Adipocyte (in vitro differentiated cells): ENCODE measurements around the gene EHBP1.
A peak's percentile ranks its signal among the peaks of the same experiment; 100 is the strongest.

ENCODE experiments used
- DNase-seq: peaks from one replicate; pipeline ENCODE4 v3.0.0-alpha.2; 2015; ENCODE audit warnings: low read depth
- H3K27me3 ChIP-seq: replicated peaks from 2 replicates; pipeline ENCODE4 v1.7.0; 2013; ENCODE audit warnings: mild to moderate bottlenecking, low read length, moderate library complexity; ENCODE audit not compliant: control insufficient read depth, insufficient read depth
- H3K36me3 ChIP-seq: 2 replicates; pipeline ENCODE4 v1.7.0; 2013; ENCODE audit warnings: low read length, mild to moderate bottlenecking, moderate library complexity; ENCODE audit not compliant: control insufficient read depth, insufficient read depth, severe bottlenecking
- H3K4me1 ChIP-seq: 2 replicates; pipeline ENCODE4 v1.7.0; 2013; ENCODE audit warnings: mild to moderate bottlenecking, low read length, moderate library complexity; ENCODE audit not compliant: control insufficient read depth, insufficient read depth
- H3K4me3 ChIP-seq: 2 replicates; pipeline ENCODE4 v1.7.0; 2013; ENCODE audit warnings: mild to moderate bottlenecking, low read length, moderate library complexity
- H3K9ac ChIP-seq: 2 replicates; pipeline ENCODE4 v1.7.0; 2013; ENCODE audit warnings: mild to moderate bottlenecking, low read length, moderate library complexity
- H3K9me3 ChIP-seq: 2 replicates; pipeline ENCODE4 v1.7.0; 2013; ENCODE audit warnings: mild to moderate bottlenecking, low read length, moderate library complexity; ENCODE audit not compliant: control insufficient read depth

The EHBP1 gene

GRCh38 chr2:62722679-62723078 is 17.2 kb downstream of the EHBP1 start:
- H3K4me1 ChIP-seq, result peaks cover 23% of the 10 kb centered on the region
- no peaks in the 10 kb centered on the region for H3K9me3 ChIP-seq
- no peak for DNase-seq
- no peak overlapping the region for H3K9ac ChIP-seq
- no peak overlapping the region for H3K4me3 ChIP-seq
- peaks cover 23% of the 10 kb centered on the region for H3K36me3 ChIP-seq
- no peaks in the 10 kb centered on the region for H3K27me3 ChIP-seq

DNA sequence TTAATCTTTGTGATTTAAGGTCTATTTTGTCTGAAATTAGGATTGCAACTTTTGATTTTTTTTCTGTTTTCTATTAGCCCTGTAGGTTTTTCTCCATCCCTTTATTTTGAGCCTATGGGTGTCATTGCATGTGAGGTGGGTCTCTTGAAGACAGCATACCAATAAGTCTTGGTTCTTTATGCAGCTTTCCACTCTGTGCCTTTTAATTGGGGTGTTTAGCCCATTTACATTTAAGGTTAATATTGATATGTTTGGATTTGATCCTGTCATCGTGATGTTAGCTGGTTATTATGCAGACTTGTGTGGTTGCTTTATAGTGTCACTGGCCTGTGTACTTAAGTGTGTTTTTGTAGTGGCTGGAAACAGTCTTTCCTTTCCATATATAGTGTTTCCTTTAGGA is 17.7 kb downstream of the EHBP1 start:
- Histone ChIP-seq H3K4me1 (peaks cover 23% of the 10 kb centered on the region), H3K36me3 (peaks cover 25% of the 10 kb centered on the region), H3K27me3 (no peaks in the 10 kb centered on the region), H3K9ac (no peak overlapping the region), H3K9me3 (no peaks in the 10 kb centered on the region), H3K4me3 (no peak overlapping the region)
- DNase-seq, result no peak

GRCh38 chr2:62724106-62724505 is 18.6 kb downstream of the EHBP1 start:
- H3K36me3 ChIP-seq, result peaks cover 26% of the 10 kb centered on the region

GRCh38 chr2:62724886-62725711 is 19.6 kb downstream of the EHBP1 start:
- no peaks in the 10 kb centered on the region for H3K27me3 ChIP-seq
- H3K36me3 ChIP-seq, result peaks cover 16% of the 10 kb centered on the region
- no peaks in the 10 kb centered on the region for H3K9me3 ChIP-seq
- no peak overlapping the region for H3K4me3 ChIP-seq
- no peak overlapping the region for H3K9ac ChIP-seq
- peaks cover 19% of the 10 kb centered on the region for H3K4me1 ChIP-seq
- DNase-seq, result no peak

More at GRCh38 chr2:62724106-62724505, 18.6 kb downstream of the EHBP1 start:
- Histone ChIP-seq H3K4me1 (peaks cover 23% of the 10 kb centered on the region), H3K27me3 (no peaks in the 10 kb centered on the region), H3K9ac (no peak overlapping the region), H3K9me3 (no peaks in the 10 kb centered on the region), H3K4me3 (no peak overlapping the region)
- DNase-seq, result peak; percentile 49

DNA sequence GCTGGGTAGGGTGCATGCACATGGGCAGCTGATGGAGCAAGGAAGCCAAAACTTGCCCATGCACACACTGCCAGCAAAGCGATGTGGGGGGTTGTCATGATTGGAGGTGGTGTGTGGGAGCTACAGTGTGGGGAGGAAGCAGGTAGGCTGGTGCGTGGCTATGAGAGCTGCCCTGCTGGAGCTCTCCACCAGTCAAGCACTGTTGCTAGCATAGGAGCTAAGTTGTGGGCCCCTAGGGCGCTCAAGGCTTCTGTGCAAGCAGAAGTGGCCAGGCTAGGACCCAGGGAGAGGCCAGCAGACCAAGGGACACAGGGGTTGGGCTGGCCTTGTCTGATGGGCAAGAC is 20.2 kb downstream of the EHBP1 start:
- H3K36me3 ChIP-seq, result peaks cover 16% of the 10 kb centered on the region
- no peak for DNase-seq
- H3K9ac ChIP-seq, result no peak overlapping the region
- H3K9me3 ChIP-seq, result no peaks in the 10 kb centered on the region
- peaks cover 19% of the 10 kb centered on the region for H3K4me1 ChIP-seq
- no peaks in the 10 kb centered on the region for H3K27me3 ChIP-seq
- no peak overlapping the region for H3K4me3 ChIP-seq

DNA sequence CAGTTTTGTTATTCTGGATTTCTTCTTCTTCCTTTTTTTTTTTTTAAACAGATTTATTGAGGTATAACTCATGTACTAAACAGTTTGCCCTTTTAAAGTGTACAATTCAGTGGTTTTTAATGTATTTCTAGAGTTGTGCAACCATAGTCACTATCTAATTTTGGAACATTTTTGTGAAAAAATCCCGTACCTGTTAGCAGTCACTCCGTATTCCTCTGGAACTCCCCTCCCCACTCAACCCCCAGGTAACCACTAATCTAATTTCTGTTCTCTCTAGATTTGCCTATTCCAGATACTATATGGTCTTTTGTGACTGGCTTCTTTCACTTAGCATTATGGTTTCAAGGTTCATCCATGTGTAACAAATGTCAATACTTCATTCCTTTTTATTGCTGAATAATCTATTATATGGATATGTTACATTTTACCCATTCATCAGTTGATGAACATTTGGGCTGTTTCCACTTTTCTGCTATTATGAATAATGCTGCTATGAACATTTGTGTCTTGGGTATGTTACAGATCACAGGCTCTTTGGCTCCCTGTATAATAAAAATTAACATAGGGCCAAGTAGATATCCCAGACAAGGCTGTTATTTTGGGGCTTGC is 21.9 kb downstream of the EHBP1 start:
- Histone ChIP-seq H3K4me3 (no peak overlapping the region), H3K27me3 (no peaks in the 10 kb centered on the region), H3K9me3 (peaks cover 7% of the 10 kb centered on the region), H3K9ac (no peak overlapping the region), H3K4me1 (peaks cover 19% of the 10 kb centered on the region), H3K36me3 (peaks cover 22% of the 10 kb centered on the region)
- DNase-seq, result no peak

DNA sequence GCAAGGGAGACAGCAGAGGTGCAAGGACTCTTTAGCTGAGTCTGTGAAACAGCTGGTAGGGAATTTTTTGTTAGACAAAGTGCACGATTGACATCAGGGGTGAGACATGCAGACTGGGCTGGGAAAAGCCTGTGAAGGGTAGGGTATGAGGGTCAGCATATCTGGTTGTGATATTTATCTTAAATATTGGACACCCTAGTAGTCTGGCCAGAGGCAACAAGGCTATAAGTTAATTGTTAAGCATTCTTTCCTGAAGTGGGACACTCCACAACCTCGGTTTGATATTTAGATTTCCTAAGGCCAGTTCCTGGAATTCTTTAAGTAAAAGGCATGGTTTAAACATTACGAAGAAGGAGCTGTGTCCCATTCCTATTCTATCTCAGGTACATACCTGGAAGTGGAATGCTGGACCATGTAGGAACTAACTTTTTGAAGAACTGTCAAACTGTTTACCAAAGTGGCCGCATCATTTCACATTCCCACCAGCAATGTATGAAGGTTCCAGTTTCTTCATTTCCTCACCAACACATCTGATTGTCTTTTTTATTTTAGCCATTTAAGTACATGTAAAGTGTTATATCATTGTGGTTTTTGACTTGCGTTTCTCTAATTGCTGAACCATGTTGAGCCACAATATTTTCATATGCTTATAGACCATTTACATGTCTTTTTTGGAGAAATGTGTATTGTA is 22.5 kb downstream of the EHBP1 start:
- no peaks in the 10 kb centered on the region for H3K27me3 ChIP-seq
- H3K4me3 ChIP-seq, result no peak overlapping the region
- H3K9ac ChIP-seq, result no peak overlapping the region
- DNase-seq, result no peak
- H3K4me1 ChIP-seq, result peaks cover 19% of the 10 kb centered on the region
- H3K9me3 ChIP-seq, result peaks cover 7% of the 10 kb centered on the region
- H3K36me3 ChIP-seq, result peaks cover 18% of the 10 kb centered on the region

- Histone ChIP-seq H3K4me1 (peaks cover 18% of the 10 kb centered on the region), H3K27me3 (no peaks in the 10 kb centered on the region), H3K9ac (no peak overlapping the region), H3K36me3 (peaks cover 12% of the 10 kb centered on the region), H3K4me3 (no peak overlapping the region), H3K9me3 (peaks cover 7% of the 10 kb centered on the region)
- DNase-seq, result no peak
These were observed 25.8 kb downstream of the EHBP1 start for GRCh38 chr2:62731275-62731674.

DNA sequence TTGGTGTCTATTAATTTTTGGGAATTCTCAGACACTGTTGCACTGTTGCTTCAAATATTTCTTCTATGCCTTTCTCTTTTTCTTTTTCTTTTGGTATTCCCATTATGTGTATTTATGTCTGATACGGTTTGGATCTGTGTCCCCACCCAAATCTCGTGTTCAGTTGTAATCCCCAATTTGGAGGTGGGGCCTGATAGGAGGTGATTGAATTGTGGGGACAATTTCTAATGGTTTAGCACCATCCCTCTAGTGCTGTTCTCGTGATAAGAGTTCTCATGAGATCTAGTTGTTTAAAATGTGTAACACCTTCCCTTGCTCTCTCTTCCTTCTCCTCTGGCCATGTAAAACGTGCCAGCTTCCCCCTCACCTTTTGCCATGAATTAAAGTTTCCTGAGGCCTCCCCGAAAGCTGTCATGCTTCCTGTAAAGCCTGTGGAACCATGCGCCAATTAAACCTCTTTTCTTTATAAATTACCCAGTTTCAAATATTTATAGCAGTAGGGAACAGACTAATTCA is 26.8 kb downstream of the EHBP1 start:
- Histone ChIP-seq H3K27me3 (no peaks in the 10 kb centered on the region), H3K9ac (no peak overlapping the region), H3K4me1 (peaks cover 21% of the 10 kb centered on the region), H3K9me3 (peaks cover 7% of the 10 kb centered on the region), H3K36me3 (peaks cover 12% of the 10 kb centered on the region), H3K4me3 (no peak overlapping the region)
- no peak for DNase-seq

DNA sequence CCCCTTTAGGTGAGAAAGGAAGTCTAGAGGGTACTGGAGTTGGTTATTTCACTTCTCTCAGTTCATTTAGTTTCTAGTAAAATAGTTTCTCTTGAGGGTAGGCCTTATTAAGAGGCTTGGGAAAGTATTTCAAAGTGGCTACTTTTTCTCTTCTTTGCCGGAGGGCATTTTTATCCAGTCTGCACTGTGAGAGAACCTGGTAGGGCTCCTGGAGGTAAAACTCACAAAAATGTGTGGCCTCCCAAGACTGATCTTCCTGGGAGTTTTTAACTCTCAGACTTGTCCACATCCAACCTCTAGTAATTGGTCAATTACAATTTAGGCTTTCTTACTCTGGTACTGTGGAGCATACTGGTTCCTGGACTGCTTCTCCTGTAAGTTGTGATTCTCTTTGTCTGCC is 28.0 kb downstream of the EHBP1 start:
- DNase-seq, result peak; percentile 24
- peaks cover 22% of the 10 kb centered on the region for H3K4me1 ChIP-seq
- peaks cover 7% of the 10 kb centered on the region for H3K9me3 ChIP-seq
- H3K9ac ChIP-seq, result peak overlapping the region; percentile 34
- H3K4me3 ChIP-seq, result no peak overlapping the region
- peaks cover 9% of the 10 kb centered on the region for H3K36me3 ChIP-seq
- no peaks in the 10 kb centered on the region for H3K27me3 ChIP-seq

DNA sequence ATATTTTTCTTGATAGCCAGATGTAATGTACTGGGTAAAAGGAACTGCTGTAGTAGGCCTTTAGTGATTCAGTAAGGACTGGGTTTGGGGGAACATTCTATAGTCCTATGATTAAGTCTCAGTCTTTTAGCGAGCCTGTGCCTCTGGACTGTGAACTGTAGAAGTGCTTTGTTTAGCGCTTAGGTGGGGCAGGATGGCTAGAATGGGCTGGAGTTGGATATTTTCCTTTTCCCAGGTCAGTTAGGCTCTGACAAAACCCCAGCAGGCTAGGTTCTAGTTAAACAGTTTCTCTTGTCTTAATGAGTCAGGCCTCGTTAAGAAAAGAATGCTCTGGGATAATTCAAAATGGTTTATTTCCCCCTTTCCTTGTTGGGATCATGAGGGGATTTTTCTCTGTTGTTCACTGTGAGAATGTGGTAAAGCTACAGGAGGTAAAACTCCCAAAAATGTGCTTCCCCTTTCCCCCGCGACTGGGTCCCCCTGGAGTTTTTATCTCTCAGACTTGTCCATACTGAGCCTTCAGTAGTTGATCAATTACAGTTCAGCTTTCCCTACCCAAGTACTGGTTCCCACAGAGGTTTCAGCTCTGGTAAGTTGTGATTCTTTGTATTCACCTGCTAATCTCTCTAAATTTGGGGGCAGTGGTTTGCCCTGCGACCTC is 31.5 kb downstream of the EHBP1 start:
- H3K4me3 ChIP-seq, result no peak overlapping the region
- H3K9me3 ChIP-seq, result no peaks in the 10 kb centered on the region
- H3K27me3 ChIP-seq, result no peaks in the 10 kb centered on the region
- peaks cover 53% of the 10 kb centered on the region for H3K4me1 ChIP-seq
- H3K36me3 ChIP-seq, result peaks cover under 1% of the 10 kb centered on the region
- no peak overlapping the region for H3K9ac ChIP-seq
- no peak for DNase-seq
